ENCODE results near the gene FBXW8. TPM values are rescaled to one million over a fixed set of nuclear protein-coding genes. Genes with fewer than 3 reads are reported as not detected.

The FBXW8 gene
- total RNA-seq, 1 donor from 2014 or later, result 13.8 TPM

DNA sequence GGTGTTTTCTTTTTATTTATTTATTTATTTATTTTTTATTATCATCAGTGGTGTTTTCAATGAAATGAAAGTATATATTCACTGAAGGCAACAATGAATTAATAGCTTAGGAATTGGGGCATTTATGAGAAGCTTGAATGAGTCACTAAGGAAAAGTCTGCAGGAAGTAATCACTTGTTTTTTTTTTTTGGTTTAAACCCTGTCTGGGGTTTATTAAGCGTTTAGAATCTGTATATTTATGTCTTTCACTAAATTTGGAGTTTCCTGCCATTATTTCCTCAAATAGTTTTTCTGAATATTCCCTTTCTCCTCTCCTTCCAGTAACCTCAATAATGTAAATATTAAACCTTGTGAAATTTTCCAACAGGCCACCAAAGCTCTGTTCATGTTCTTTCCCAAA is 103.0 kb downstream of the FBXW8 start:
- H3K36me3 ChIP-seq, result peaks cover 0 to 15% of the 10 kb centered on the region in 2 donors

DNA sequence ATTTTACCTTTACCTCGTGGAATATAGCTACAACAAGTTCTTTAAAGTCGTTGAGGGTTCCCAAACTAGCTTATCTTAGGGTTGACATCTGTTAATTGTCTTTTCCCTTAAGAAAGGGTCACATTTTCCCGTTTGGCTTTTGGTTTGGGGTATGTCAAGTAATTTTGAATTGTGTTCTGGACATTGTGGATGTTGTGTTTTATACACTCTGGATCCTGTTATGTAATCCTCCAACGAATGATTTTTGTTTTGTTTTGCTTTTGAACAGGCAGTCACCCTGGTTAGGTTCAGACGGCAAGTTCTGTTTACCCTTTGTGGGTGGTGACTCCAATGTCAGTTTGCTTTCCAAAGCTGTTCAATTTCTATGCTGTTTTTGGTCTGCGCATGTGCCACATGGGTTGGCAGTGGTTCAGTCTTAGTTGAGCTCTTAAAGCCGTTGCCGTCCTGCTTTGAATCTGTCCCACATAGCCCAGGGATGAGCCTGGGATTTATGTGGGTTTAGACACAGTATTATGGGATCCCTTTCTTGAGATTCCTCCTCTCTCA is 103.7 kb downstream of the FBXW8 start:
- peaks cover 14% of the 10 kb centered on the region for H3K4me1 ChIP-seq
- H3K27me3 ChIP-seq, result no peaks in the 10 kb centered on the region
- H3K27ac ChIP-seq, result no peak overlapping the region
- no peak overlapping the region for H3K4me3 ChIP-seq
- intact Hi-C loops (cut with DNase I), result no loop called here
- DNase-seq (ENCODE audit: extremely low spot score in 2 of 2), result no peak
- TF ChIP-seq POLR2AphosphoS5 (IDR thresholded peaks at IDR 0.05; ENCODE audit: insufficient read depth in 1 of 2, low read depth in 1 of 2), result no peak
- no peak for TF ChIP-seq CTCF (IDR thresholded peaks at IDR 0.05)
- no peak for TF ChIP-seq POLR2A (IDR thresholded peaks at IDR 0.05)
- H3K9me3 ChIP-seq, result no peaks in the 10 kb centered on the region
- H3K36me3 ChIP-seq, result peaks cover 0 to 15% of the 10 kb centered on the region in 2 donors

More for the DNA sequence above, 103.0 kb downstream of the FBXW8 start:
- no peak for TF ChIP-seq CTCF (IDR thresholded peaks at IDR 0.05)
- TF ChIP-seq POLR2AphosphoS5 (IDR thresholded peaks at IDR 0.05; ENCODE audit: insufficient read depth in 1 of 2, low read depth in 1 of 2), result no peak
- TF ChIP-seq POLR2A (IDR thresholded peaks at IDR 0.05), result no peak
- H3K27me3 ChIP-seq, result no peaks in the 10 kb centered on the region
- no peaks in the 10 kb centered on the region for H3K9me3 ChIP-seq
- intact Hi-C loops (cut with DNase I), result no loop called here
- DNase-seq (ENCODE audit: extremely low spot score in 2 of 2), result no peak
- no peak overlapping the region for H3K27ac ChIP-seq
- H3K4me1 ChIP-seq, result peaks cover 14% of the 10 kb centered on the region
- H3K4me3 ChIP-seq, result no peak overlapping the region

DNA sequence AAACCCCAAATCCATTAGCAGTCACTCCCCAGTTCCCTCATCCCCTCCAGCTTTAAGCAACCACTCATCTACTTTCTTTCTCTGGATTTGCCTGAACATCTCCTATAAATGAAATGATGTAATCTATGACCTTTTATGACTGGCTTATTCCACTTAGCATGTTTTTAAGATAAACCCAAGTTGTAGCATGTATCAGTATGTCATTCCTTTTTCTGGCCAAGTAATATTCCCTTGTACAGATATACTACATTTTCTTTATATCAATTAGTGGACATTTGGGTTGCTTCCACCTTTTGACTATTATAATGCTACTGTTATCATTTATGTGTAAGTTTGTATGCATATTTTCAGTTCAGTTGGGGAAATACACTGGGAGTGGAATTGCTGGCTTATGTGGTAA is 105.1 kb downstream of the FBXW8 start:
- Histone ChIP-seq H3K27me3 (no peaks in the 10 kb centered on the region), H3K36me3 (peaks cover 0 to 15% of the 10 kb centered on the region in 2 donors), H3K9me3 (no peaks in the 10 kb centered on the region), H3K27ac (no peak overlapping the region), H3K4me1 (peaks cover 14% of the 10 kb centered on the region), H3K4me3 (no peak overlapping the region)
- intact Hi-C loops (cut with DNase I), result no loop called here
- TF ChIP-seq POLR2A (IDR thresholded peaks at IDR 0.05) (no peak), CTCF (IDR thresholded peaks at IDR 0.05) (no peak), POLR2AphosphoS5 (IDR thresholded peaks at IDR 0.05; ENCODE audit: insufficient read depth in 1 of 2, low read depth in 1 of 2) (no peak)
- no peak for DNase-seq (ENCODE audit: extremely low spot score in 2 of 2)

DNA sequence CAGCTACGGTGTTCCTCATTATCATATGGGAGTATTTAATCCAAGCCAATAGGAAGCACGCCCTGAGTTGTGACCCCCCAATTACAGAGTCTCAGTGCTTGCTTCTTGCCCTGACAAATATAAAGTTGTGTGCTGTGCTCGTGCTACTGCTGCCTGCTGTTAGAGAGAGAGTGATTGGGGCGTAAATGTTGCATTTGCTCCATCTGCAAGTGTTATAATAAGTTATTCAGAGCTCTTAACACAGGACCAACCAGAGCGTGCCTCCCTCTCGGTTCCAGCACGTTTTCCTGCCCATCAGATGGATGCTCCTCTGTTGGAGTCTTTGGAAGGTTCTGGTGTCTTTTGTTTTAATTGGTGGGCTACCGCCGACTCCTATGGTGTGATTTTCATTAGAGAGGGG is 107.1 kb downstream of the FBXW8 start:
- Histone ChIP-seq H3K36me3 (peaks cover 0 to 15% of the 10 kb centered on the region in 2 donors), H3K4me1 (no peaks in the 10 kb centered on the region), H3K27ac (no peak overlapping the region), H3K4me3 (no peak overlapping the region), H3K9me3 (no peaks in the 10 kb centered on the region), H3K27me3 (no peaks in the 10 kb centered on the region)
- TF ChIP-seq POLR2AphosphoS5 (IDR thresholded peaks at IDR 0.05; ENCODE audit: insufficient read depth in 1 of 2, low read depth in 1 of 2) (no peak), POLR2A (IDR thresholded peaks at IDR 0.05) (no peak), CTCF (IDR thresholded peaks at IDR 0.05) (no peak)
- intact Hi-C loops (cut with DNase I), result no loop called here
- DNase-seq (ENCODE audit: extremely low spot score in 2 of 2), result no peak

DNA sequence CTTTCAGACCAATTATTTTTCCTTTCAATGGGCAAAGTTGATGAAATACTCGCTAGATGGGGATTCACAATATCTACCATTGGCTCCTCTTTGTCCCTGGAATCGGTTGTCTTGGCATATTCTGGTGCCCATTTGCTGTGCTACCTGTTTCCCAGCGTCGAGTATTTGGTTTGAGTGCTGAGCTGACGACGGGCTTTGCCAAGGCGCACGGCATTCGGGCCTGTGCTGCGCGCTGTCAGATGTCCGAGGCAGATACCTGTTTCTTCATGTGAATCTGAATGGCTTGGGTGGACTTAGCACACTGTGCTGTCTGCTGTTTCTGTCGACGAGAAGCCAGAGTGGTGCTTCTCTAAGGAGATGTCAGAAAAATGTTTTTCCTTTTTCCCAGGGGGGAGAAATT is 107.5 kb downstream of the FBXW8 start:
- H3K4me3 ChIP-seq, result no peak overlapping the region
- H3K27me3 ChIP-seq, result no peaks in the 10 kb centered on the region
- no peak for DNase-seq (ENCODE audit: extremely low spot score in 2 of 2)
- intact Hi-C loops (cut with DNase I), result no loop called here
- H3K9me3 ChIP-seq, result no peaks in the 10 kb centered on the region
- H3K36me3 ChIP-seq, result peaks cover 0 to 15% of the 10 kb centered on the region in 2 donors
- no peaks in the 10 kb centered on the region for H3K4me1 ChIP-seq
- no peak for TF ChIP-seq CTCF (IDR thresholded peaks at IDR 0.05)
- TF ChIP-seq POLR2AphosphoS5 (IDR thresholded peaks at IDR 0.05; ENCODE audit: insufficient read depth in 1 of 2, low read depth in 1 of 2), result no peak
- no peak for TF ChIP-seq POLR2A (IDR thresholded peaks at IDR 0.05)
- H3K27ac ChIP-seq, result no peak overlapping the region

Measured in vagina (tissue), 2 donors.